HCT116 (cell line): Measurements from ENCODE around the gene RTTN.

ENCODE experiments used
- POLR2A ChIP-seq: IDR thresholded peaks from 2 replicates; pipeline ENCODE4 v1.7.0; 2011; ENCODE audit warnings: borderline replicate concordance; ENCODE audit not compliant: insufficient read depth, insufficient read length; ENCODE audit errors: extremely low read depth
- POLR2AphosphoS5 ChIP-seq: IDR thresholded peaks from 2 replicates; pipeline ENCODE4 v1.6.1; 2011; ENCODE audit warnings: mild to moderate bottlenecking, low read depth, low read length, moderate library complexity
- TF ChIP-seq, protein P1 (sequence below), 3 experiments: fragments of 200-600 bp in 1 of 3; sonication (generic) in 1 of 3; IDR thresholded peaks in 2 of 3; conservative IDR thresholded peaks in 1 of 3; 2 replicates each; pipeline ENCODE4 v1.5.1; 2012 to 2017; ENCODE audit warnings: low read depth in 2 of 3, low read length in 2 of 3, antibody characterized with exemption in 1 of 3, borderline replicate concordance in 1 of 3, control low read depth in 1 of 3, mild to moderate bottlenecking in 1 of 3, mixed read lengths in 1 of 3, mixed run types in 1 of 3, moderate library complexity in 1 of 3; ENCODE audit not compliant: insufficient read depth in 1 of 3

DNA sequence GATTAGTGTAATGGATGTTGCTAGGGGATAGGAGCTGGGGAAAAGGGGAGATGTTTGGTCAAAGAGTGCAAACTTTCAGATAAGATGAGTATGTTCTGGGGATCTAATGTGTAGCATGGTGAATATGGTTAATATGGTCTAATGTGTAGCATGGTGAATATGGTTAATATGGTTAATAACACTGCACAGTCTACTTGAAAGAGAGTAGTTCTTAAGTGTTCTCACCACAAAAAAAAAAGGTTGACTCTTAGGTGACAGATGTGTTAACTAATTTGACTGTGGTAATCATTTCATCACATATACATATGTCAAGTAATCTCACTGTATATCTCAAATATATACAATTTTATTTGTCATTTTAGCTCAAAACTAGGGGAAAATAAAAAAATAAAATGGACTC, 136.5 kb downstream of the RTTN start:
- TF ChIP-seq, protein P1, sequence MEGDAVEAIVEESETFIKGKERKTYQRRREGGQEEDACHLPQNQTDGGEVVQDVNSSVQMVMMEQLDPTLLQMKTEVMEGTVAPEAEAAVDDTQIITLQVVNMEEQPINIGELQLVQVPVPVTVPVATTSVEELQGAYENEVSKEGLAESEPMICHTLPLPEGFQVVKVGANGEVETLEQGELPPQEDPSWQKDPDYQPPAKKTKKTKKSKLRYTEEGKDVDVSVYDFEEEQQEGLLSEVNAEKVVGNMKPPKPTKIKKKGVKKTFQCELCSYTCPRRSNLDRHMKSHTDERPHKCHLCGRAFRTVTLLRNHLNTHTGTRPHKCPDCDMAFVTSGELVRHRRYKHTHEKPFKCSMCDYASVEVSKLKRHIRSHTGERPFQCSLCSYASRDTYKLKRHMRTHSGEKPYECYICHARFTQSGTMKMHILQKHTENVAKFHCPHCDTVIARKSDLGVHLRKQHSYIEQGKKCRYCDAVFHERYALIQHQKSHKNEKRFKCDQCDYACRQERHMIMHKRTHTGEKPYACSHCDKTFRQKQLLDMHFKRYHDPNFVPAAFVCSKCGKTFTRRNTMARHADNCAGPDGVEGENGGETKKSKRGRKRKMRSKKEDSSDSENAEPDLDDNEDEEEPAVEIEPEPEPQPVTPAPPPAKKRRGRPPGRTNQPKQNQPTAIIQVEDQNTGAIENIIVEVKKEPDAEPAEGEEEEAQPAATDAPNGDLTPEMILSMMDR (IDR thresholded peaks at IDR 0.05 in 2 of 3, conservative IDR thresholded peaks at IDR 0.05 in 1 of 3; ENCODE audit: borderline replicate concordance in 1 of 3, insufficient read depth in 1 of 3, low read depth in 2 of 3, low read length in 2 of 3): no peak
- TF ChIP-seq POLR2AphosphoS5: no peak
- TF ChIP-seq POLR2A: no peak
